PC-3 (cell line): ENCODE measurements around the gene NOS2.
"Not testable (repeated sequence)": the region's sequence is repeated elsewhere in the genome, so short reads cannot be mapped to it uniquely, and the experiment has no call there.

Experiments
- CTCF ChIP-seq: fragments of 300-600 bp; sonication (generic); conservative IDR thresholded peaks from 2 replicates; pipeline ENCODE4 v1.5.1; 2017; ENCODE audit warnings: antibody characterized with exemption, low read depth, mild to moderate bottlenecking, low read length
- EZH2 ChIP-seq: fragments of 300-600 bp; sonication (generic); IDR thresholded peaks from one replicate; pipeline ENCODE4 v1.6.1; 2017; ENCODE audit warnings: antibody characterized with exemption, mild to moderate bottlenecking, low read length; ENCODE audit not compliant: unreplicated experiment

- not testable (repeated sequence) for TF ChIP-seq CTCF, EZH2
These were observed 29.6 kb upstream of the NOS2 start for GRCh38 chr17:27829888-27830287.
